H1 (cell line): ENCODE measurements around the gene RBFA. TPM values are rescaled to one million over a fixed set of nuclear protein-coding genes. Genes with fewer than 3 reads are reported as not detected.
A peak's percentile ranks its signal among the peaks of the same experiment; 100 is the strongest.

Source experiments
- ASH2L ChIP-seq: fragments of 200-600, 300-600 bp; sonication (generic); IDR thresholded peaks from one replicate; pipeline ENCODE4 v1.7.1; 2017; ENCODE audit warnings: low read length
- BACH1 ChIP-seq: IDR thresholded peaks from 2 replicates; pipeline ENCODE4 v1.6.1; 2012; ENCODE audit warnings: low read length, improper control_type of control experiment
- BRCA1 ChIP-seq: IDR thresholded peaks from 2 replicates; pipeline ENCODE4 v1.6.1; 2012; ENCODE audit warnings: low read depth, low read length, improper control_type of control experiment
- CHD2 ChIP-seq: IDR thresholded peaks from 2 replicates; pipeline ENCODE4 v1.6.1; 2012; ENCODE audit warnings: low read length, improper control_type of control experiment
- CTCF ChIP-seq, 3 experiments: IDR thresholded peaks; 1 replicate in 2 of 3; 2 replicates in 1 of 3; pipeline versions ENCODE4 v1.5.1 to v1.6.1; 2011; ENCODE audit warnings: low read length in 3 of 3, mild to moderate bottlenecking in 3 of 3, inconsistent platforms in 2 of 3, low read depth in 1 of 3, moderate library complexity in 1 of 3; ENCODE audit not compliant: insufficient read depth in 1 of 3; ENCODE audit errors: control extremely low read depth in 1 of 3
- EGR1 ChIP-seq: IDR thresholded peaks from 2 replicates; pipeline ENCODE4 v1.6.1; 2011; ENCODE audit warnings: low read depth, low read length, borderline replicate concordance
- GABPA ChIP-seq: IDR thresholded peaks from 2 replicates; pipeline ENCODE4 v1.6.1; 2011; ENCODE audit warnings: mild to moderate bottlenecking, low read length, moderate library complexity, borderline replicate concordance; ENCODE audit not compliant: insufficient read depth
- GTF2F1 ChIP-seq: IDR thresholded peaks from 2 replicates; pipeline ENCODE4 v1.6.1; 2012; ENCODE audit warnings: low read depth, low read length, improper control_type of control experiment, borderline replicate concordance
- HDAC2 ChIP-seq, 2 experiments: fragments of 300-600 bp in 1 of 2; sonication (generic) in 1 of 2; IDR thresholded peaks; 2 replicates each; pipeline ENCODE4 v1.6.1; 2011 to 2012; ENCODE audit warnings: low read depth in 2 of 2, low read length in 2 of 2, mild to moderate bottlenecking in 2 of 2, moderate library complexity in 2 of 2, borderline replicate concordance in 1 of 2, inconsistent platforms in 1 of 2
- JUN ChIP-seq: IDR thresholded peaks from 2 replicates; pipeline ENCODE4 v1.6.1; 2011; ENCODE audit warnings: low read depth, mild to moderate bottlenecking, improper control_type of control experiment, low read length
- JUND ChIP-seq: IDR thresholded peaks from 2 replicates; pipeline ENCODE4 v1.6.1; 2011; ENCODE audit warnings: mild to moderate bottlenecking, improper control_type of control experiment, low read length
- KDM4A ChIP-seq: IDR thresholded peaks from one replicate; pipeline ENCODE4 v1.7.1; 2012; ENCODE audit warnings: low read depth, mild to moderate bottlenecking, moderate library complexity, low read length, inconsistent platforms; ENCODE audit not compliant: severe bottlenecking
- MAFK ChIP-seq: IDR thresholded peaks from 2 replicates; pipeline ENCODE4 v1.6.1; 2012; ENCODE audit warnings: low read depth, mild to moderate bottlenecking, improper control_type of control experiment, low read length
- POLR2A ChIP-seq, 2 experiments: IDR thresholded peaks; 1 replicate in 1 of 2; 2 replicates in 1 of 2; pipeline ENCODE4 v1.6.1; 2011; ENCODE audit warnings: low read depth in 2 of 2, low read length in 2 of 2, mild to moderate bottlenecking in 2 of 2; ENCODE audit errors: control extremely low read depth in 1 of 2
- RXRA ChIP-seq: IDR thresholded peaks from 2 replicates; pipeline ENCODE4 v1.6.1; 2011; ENCODE audit warnings: low read depth, mild to moderate bottlenecking, low read length, moderate library complexity; ENCODE audit not compliant: insufficient read depth
- SIN3A ChIP-seq, 2 experiments: IDR thresholded peaks in 1 of 2; conservative IDR thresholded peaks in 1 of 2; 2 replicates each; pipeline ENCODE4 v1.6.1; 2011 to 2012; ENCODE audit warnings: low read length in 2 of 2, improper control_type of control experiment in 1 of 2, low read depth in 1 of 2, mild to moderate bottlenecking in 1 of 2
- SIRT6 ChIP-seq: IDR thresholded peaks from one replicate; pipeline ENCODE4 v1.7.1; 2012; ENCODE audit warnings: low read length, inconsistent platforms
- SP4 ChIP-seq: IDR thresholded peaks from 2 replicates; pipeline ENCODE4 v1.6.1; 2012; ENCODE audit warnings: low read length, inconsistent platforms
- SRF ChIP-seq: IDR thresholded peaks from 2 replicates; pipeline ENCODE4 v1.6.1; 2011; ENCODE audit warnings: mild to moderate bottlenecking, low read depth, low read length, moderate library complexity
- TBP ChIP-seq: IDR thresholded peaks from 2 replicates; pipeline ENCODE4 v1.6.1; 2011; ENCODE audit warnings: low read depth, low read length, improper control_type of control experiment
- USF2 ChIP-seq: IDR thresholded peaks from 2 replicates; pipeline ENCODE4 v1.6.1; 2011; ENCODE audit warnings: low read length, improper control_type of control experiment
- YY1 ChIP-seq: IDR thresholded peaks from 2 replicates; pipeline ENCODE4 v1.6.1; 2011; ENCODE audit warnings: low read depth, mild to moderate bottlenecking, low read length
- ZNF274 ChIP-seq: IDR thresholded peaks from 2 replicates; pipeline ENCODE4 v1.7.0; 2012; ENCODE audit warnings: low read length, borderline replicate concordance; ENCODE audit errors: extremely low read depth
- polyA plus RNA-seq, 7 experiments: library from polyadenylated mRNA; depleted of rRNA in 3 of 7; stranded (reverse) in 5 of 7; unstranded in 2 of 7; fragments of >200 nt in 5 of 7; fragments of 200-250 nt in 2 of 7; gene quantifications; 1 replicate in 5 of 7; 2 replicates in 1 of 7; 4 replicates in 1 of 7; pipeline versions ENCODE4 v1.2.1 to v1.2.3, GENCODE V29; 2011 to 2013; ENCODE audit warnings: missing spikeins in 2 of 7, mixed read lengths in 2 of 7
- total RNA-seq: library from RNA; stranded (reverse); fragmentation: NEBNext Ultra II Directional; extraction: Animal tissue kit (Norgen Biotek cat#: 25700); gene quantifications from 2 replicates; pipeline ENCODE4 v1.2.1, GENCODE V29; 2021

RBFA gene
- total and polyA plus RNA-seq, 2 of the 8 experiments (the other 6 are each of a cell fraction or from before 2014, with no cell fraction given), result 19.2 to 29.5 TPM

- TF ChIP-seq POLR2A (IDR thresholded peaks at IDR 0.05; ENCODE audit: control extremely low read depth in 1 of 2, low read depth in 2 of 2, low read length in 2 of 2) (no peak; a peak in 1 of 3 replicates), RXRA (no peak), CTCF (IDR thresholded peaks at IDR 0.05; ENCODE audit: control extremely low read depth in 1 of 3, insufficient read depth in 1 of 3, low read depth in 1 of 3, low read length in 3 of 3) (peak in 2 of 3 experiments; percentile 19 to 33; a peak in 2 of 4 replicates), BRCA1 (no peak), SIN3A (conservative IDR thresholded peaks at IDR 0.05 in 1 of 2, IDR thresholded peaks at IDR 0.05 in 1 of 2; ENCODE audit: low read depth in 1 of 2, low read length in 2 of 2) (peak; percentile 40 to 64; a peak in 1 of 4 replicates), EGR1 (no peak), MAFK (no peak), HDAC2 (IDR thresholded peaks at IDR 0.05; ENCODE audit: borderline replicate concordance in 1 of 2, low read depth in 2 of 2, low read length in 2 of 2) (peak in 1 of 2 experiments; percentile 79; a peak in 1 of 4 replicates), CHD2 (no peak), JUND (no peak), SIRT6 (no peak), YY1 (peak; percentile 57; the same call in 1 of the 2 replicates), SP4 (no peak), ASH2L (peak; percentile 97), KDM4A (peak; percentile 89), TBP (no peak), BACH1 (no peak), SRF (no peak), USF2 (0 out of 2 replicates have a peak, but pooled peaks have one; percentile 5), GTF2F1 (no peak), JUN (no peak), ZNF274 (no peak), GABPA (no peak)
Measured at GRCh38 chr18:79988071-79988450, 46.2 kb upstream of the RBFA start (continued).
